ENCODE data around the gene CHST9.

CHST9 gene

DNA sequence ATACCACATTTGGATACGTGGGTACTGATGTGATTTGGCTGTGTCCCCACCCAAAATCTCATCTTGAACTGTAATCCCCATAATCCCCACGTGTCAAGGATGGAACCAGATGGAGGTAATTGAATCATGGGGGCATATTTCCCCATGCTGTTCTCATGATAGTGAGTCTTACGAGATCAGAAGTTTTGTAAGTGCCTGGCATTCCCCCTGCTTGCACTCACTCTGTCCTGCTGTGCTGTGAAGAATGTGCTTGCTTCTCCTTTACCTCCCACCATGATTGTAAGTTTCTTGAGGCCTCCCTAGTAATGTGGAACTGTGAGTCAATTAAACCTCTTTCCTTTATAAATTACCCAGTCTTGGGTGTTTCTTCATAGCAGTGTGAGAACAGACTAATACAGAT, 70.3 kb downstream of the CHST9 start:
- TF ChIP-seq, protein P1, sequence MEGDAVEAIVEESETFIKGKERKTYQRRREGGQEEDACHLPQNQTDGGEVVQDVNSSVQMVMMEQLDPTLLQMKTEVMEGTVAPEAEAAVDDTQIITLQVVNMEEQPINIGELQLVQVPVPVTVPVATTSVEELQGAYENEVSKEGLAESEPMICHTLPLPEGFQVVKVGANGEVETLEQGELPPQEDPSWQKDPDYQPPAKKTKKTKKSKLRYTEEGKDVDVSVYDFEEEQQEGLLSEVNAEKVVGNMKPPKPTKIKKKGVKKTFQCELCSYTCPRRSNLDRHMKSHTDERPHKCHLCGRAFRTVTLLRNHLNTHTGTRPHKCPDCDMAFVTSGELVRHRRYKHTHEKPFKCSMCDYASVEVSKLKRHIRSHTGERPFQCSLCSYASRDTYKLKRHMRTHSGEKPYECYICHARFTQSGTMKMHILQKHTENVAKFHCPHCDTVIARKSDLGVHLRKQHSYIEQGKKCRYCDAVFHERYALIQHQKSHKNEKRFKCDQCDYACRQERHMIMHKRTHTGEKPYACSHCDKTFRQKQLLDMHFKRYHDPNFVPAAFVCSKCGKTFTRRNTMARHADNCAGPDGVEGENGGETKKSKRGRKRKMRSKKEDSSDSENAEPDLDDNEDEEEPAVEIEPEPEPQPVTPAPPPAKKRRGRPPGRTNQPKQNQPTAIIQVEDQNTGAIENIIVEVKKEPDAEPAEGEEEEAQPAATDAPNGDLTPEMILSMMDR (IDR thresholded peaks at IDR 0.05; ENCODE audit: insufficient read depth, low read length, missing control alignments): no peak
- ChIA-PET POLR2A (no interaction called here), CTCF (no interaction called here)
- no peak overlapping the region for H3K4me3 ChIP-seq (ENCODE audit: low read depth, low read length)
- no peak for DNase-seq (ENCODE audit: low read depth, low spot score)

DNA sequence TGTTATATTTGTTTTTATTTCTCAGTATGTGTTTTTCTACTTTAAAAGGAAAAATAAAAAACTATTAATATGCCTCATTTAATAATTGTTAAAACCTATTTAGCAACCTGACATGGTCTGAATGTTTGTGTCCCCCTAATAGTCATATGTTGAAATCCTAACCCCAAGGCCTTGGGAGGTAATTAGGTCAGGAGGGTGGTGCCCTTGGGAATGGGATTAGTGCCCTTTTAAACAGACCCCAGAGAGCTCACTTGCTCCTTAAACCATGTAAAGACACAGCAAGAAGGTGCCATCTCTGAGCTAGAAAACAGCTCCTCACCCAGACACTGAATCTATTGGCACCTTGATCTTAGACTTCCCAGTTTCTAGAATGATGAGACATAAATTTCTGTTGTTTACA, 71.8 kb downstream of the CHST9 start:
- ChIA-PET CTCF (no interaction called here), POLR2A (no interaction called here)
- TF ChIP-seq, protein P1 (IDR thresholded peaks at IDR 0.05; ENCODE audit: insufficient read depth, low read length, missing control alignments): no peak
- H3K4me3 ChIP-seq (ENCODE audit: low read depth, low read length): no peak overlapping the region
- DNase-seq (ENCODE audit: low read depth, low spot score): no peak

- TF ChIP-seq, protein P1 (IDR thresholded peaks at IDR 0.05; ENCODE audit: insufficient read depth, low read length, missing control alignments): no peak
- no peak for DNase-seq (ENCODE audit: low read depth, low spot score)
- POLR2A ChIA-PET: no interaction called here
- CTCF ChIA-PET: no interaction called here
- no peak overlapping the region for H3K4me3 ChIP-seq (ENCODE audit: low read depth, low read length)
Observed at GRCh38 chr18:27110319-27110718, 74.8 kb downstream of the CHST9 start.

GRCh38 chr18:27109451-27109850, 75.7 kb downstream of the CHST9 start:
- TF ChIP-seq, protein P1 (IDR thresholded peaks at IDR 0.05; ENCODE audit: insufficient read depth, low read length, missing control alignments): no peak
- no peak for DNase-seq (ENCODE audit: low read depth, low spot score)
- POLR2A ChIA-PET: no interaction called here
- CTCF ChIA-PET: no interaction called here
- no peak overlapping the region for H3K4me3 ChIP-seq (ENCODE audit: low read depth, low read length)

DNA sequence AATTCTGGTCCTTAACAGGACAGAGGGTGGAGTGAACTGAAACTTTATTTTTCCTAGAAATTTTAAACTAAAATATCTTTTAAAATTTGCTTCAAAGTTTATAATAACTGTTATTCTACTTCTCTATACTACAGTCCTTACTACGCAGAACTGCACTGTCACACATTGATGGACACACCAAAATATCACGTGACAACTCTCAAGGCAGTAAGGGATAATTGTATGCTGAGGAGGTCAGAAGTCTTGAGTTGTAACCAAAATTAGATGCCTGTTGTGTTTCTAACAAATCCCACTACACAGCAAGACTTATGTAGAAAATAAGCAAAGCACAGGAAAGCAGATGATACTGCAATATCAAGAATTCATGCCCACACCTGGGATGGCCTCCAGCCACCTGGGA, 76.3 kb downstream of the CHST9 start:
- TF ChIP-seq, protein P1 (IDR thresholded peaks at IDR 0.05; ENCODE audit: insufficient read depth, low read length, missing control alignments): no peak
- no peak overlapping the region for H3K4me3 ChIP-seq (ENCODE audit: low read depth, low read length)
- no peak for DNase-seq (ENCODE audit: low read depth, low spot score)
- ChIA-PET CTCF (no interaction called here), POLR2A (no interaction called here)

DNA sequence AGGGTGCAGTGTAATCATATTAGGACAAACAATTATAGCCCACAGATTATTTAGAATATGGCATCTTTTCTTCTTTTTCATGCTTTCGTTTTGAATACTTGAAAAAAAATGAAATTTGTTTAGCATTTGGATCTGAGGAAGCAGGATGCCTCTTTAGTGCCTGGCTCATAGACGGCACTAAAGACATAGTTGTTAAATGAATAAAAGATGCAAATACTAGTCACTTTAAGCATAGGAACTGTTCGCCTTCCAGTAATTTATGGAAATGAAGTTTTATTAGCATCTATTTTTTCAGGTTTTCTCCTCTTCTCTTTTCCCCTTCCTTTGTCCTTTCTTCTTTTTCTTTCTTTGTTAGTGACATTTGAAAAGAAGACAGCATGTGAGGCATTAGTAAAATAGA, 80.4 kb downstream of the CHST9 start:
- TF ChIP-seq, protein P1 (IDR thresholded peaks at IDR 0.05; ENCODE audit: insufficient read depth, low read length, missing control alignments): no peak
- no peak for DNase-seq (ENCODE audit: low read depth, low spot score)
- no peak overlapping the region for H3K4me3 ChIP-seq (ENCODE audit: low read depth, low read length)
- ChIA-PET POLR2A (no interaction called here), CTCF (no interaction called here)
